HG03039 (cell line): ENCODE measurements around the gene ADRB1.

Source experiments
- ATAC-seq: cut with Tn5 transposase; IDR thresholded peaks from one replicate; pipeline ENCODE4 v1.9.1; 2021; ENCODE audit warnings: mild to moderate bottlenecking, moderate library complexity; ENCODE audit not compliant: unreplicated experiment

ADRB1 gene

DNA sequence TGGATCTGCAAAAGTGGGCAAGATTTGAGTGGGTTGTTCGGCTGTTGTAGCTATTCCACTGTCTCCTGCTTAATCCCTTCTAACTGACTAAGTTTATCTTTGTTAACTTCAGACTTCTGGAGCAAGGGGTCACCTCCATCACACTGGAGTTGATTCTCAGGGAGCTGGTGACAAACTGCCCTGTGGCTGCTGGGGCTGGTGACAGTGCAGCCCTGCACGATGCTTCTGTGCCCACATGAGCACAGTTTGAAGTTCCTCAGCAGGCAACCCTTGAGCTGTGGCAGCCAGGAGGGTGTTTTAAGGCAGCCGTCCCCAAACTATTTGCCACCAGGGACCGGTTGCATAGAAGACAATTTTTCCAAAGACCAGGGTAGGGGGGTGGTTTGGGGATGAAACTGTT, 40.5 kb downstream of the ADRB1 start:
- no peak for ATAC-seq

DNA sequence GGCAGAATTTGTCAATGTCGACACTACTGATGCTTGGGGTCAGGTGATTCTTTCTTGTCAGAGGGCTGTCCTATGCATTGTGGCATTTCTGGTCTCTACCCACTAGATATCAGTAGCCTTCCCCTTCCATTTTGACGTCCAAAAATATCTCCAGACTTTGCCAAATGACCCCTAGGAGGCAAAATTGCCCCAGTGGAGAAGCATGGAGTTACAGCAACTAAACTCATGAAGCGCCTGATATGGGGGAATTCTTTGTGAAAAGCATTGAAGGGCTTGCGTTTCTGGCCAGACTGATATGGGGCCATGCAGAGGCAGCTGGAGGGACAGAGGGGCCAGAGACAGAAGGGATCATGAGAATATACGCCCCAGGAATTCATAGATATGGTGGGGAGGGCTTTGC, 43.6 kb downstream of the ADRB1 start:
- ATAC-seq, result no peak

DNA sequence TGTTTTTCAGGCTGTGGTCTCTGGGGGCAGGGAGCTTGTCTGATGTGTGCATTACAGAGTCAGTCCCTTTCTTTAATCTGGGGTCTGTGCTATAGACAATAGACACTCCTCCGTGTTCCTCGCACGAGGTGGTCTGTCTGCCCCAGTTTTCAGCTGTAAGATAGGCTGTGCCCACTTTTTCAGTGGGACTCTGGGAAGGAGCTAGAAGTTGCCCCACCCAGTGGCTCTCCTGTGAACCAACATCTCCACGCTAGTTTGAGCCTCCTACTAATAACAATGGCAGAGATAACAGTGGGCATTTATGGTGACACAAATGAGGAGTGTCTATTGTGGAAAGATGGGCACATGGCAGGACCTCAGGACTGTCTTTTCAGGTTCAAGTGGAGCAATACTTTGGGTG, 44.0 kb downstream of the ADRB1 start:
- no peak for ATAC-seq

DNA sequence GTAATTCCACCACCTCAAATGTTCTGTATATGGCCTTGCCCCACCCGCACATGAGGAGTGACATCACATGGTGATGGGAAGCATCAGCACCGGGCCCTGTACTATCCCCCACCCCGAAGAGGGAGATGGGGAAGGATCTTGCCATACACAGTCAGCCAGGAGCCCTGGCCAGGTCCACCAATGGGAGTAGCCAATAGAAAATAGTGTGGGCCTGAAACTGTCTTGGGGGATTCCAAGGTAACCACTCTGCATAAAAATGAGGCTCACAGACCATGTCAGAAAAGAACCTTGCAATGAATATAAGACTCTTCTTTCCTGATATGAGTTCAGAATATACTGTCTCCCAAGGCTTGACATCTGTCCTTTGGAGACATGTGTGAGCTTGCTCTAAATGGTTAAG, 51.1 kb downstream of the ADRB1 start:
- no peak for ATAC-seq

DNA sequence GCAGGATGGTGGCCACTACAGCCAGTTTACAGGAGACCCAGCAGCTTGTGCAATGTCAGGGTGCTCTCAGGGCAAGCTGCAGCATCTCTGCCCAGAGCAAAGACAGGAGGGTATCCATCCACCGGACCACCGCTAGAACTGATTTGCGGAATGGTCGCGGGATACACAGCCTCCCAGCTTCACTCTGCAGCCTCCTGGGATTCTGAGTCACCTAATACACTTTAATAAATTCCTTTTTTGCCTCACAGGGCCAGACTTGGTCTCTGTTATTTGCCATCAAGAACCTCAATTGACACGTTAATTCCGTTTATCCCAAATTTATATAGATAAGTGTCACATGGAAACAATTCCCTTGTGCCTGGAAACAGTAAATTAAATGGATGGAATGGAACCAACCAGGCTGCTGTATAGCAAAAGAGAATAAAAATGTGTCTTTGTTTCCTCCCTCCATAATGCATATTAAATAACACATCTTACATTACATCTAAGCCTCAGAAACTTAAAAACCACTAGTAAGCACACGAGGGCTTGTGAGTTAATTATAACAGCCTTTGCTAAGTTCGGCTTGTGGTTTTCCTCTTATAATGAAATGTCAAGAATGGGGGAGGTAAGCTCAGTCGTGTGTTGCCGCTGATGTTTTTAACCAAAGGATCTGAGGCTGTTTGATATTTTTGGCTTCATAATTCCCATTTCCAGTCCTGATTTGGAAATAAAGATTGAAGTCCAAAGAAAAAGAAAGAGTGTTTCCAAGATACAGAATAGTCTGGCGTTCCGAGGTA, 52.1 kb downstream of the ADRB1 start:
- ATAC-seq, result no peak
